ENCODE data around the gene GMDS. TPM values are rescaled to one million over a fixed set of nuclear protein-coding genes. Genes with fewer than 3 reads are reported as not detected.

GMDS gene
- total and polyA plus RNA-seq, 2 experiments from 2014 or later: 6.3 to 17.7 TPM

DNA sequence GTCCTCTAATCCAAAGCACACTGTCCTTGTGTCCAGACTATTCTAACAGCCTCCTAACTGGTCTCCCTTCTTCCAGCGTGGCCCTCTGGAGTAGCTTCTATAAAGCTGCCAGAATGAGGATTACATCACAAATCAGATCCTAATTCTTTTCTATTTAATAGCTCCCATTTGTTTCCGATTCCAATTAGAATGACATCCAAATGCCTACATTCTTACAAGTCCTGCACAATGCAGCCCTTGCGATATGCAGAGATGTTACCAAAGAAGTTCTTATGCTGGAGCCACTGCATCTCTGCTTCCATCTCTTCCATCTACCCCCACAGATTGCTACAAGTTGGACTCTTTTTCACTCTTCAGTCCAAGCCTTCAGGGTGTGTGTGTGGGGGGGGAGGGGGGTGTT is 40.0 kb downstream of the GMDS start:
- H3K27ac ChIP-seq: no peak overlapping the region
- no peak for DNase-seq (ENCODE audit: low read depth in 1 of 2, low spot score in 1 of 2)
- H3K27me3 ChIP-seq: no peaks in the 10 kb centered on the region
- no peaks in the 10 kb centered on the region for H3K9me3 ChIP-seq (ENCODE audit: low read depth)
- H3K4me1 ChIP-seq (ENCODE audit: low read depth): no peaks in the 10 kb centered on the region
- H3K4me3 ChIP-seq: no peak overlapping the region
- TF ChIP-seq, protein P1, sequence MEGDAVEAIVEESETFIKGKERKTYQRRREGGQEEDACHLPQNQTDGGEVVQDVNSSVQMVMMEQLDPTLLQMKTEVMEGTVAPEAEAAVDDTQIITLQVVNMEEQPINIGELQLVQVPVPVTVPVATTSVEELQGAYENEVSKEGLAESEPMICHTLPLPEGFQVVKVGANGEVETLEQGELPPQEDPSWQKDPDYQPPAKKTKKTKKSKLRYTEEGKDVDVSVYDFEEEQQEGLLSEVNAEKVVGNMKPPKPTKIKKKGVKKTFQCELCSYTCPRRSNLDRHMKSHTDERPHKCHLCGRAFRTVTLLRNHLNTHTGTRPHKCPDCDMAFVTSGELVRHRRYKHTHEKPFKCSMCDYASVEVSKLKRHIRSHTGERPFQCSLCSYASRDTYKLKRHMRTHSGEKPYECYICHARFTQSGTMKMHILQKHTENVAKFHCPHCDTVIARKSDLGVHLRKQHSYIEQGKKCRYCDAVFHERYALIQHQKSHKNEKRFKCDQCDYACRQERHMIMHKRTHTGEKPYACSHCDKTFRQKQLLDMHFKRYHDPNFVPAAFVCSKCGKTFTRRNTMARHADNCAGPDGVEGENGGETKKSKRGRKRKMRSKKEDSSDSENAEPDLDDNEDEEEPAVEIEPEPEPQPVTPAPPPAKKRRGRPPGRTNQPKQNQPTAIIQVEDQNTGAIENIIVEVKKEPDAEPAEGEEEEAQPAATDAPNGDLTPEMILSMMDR (IDR thresholded peaks at IDR 0.05; ENCODE audit: low read depth, low read length): no peak
- no peaks in the 10 kb centered on the region for H3K36me3 ChIP-seq

- H3K27ac ChIP-seq: no peak overlapping the region
- H3K9me3 ChIP-seq (ENCODE audit: low read depth): no peaks in the 10 kb centered on the region
- TF ChIP-seq, protein P1 (IDR thresholded peaks at IDR 0.05; ENCODE audit: low read depth, low read length): no peak
- H3K27me3 ChIP-seq: no peaks in the 10 kb centered on the region
- no peaks in the 10 kb centered on the region for H3K4me1 ChIP-seq (ENCODE audit: low read depth)
- no peak overlapping the region for H3K4me3 ChIP-seq
- no peaks in the 10 kb centered on the region for H3K36me3 ChIP-seq
- DNase-seq (ENCODE audit: low read depth in 1 of 2, low spot score in 1 of 2): no peak
Observed at GRCh38 chr6:2204272-2204671, 41.1 kb downstream of the GMDS start.

DNA sequence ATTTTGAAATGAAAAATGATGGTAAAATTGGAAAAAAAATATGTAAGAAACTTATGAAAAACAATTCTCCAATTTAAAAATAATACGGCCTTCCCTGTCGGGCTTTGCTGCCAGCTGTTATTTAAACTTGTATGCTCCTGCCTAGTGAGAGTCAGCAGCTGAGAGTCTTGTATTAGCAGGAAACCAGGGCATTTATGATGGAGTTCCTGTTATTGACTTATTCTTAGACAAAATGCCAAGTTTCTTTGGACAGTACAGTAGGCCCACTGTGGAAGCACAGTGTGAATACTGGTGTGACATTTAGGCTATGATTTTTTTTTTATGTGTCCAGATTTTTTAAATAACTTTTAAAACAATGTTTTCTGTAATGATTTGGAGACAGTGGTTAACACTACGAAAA is 42.1 kb downstream of the GMDS start:
- DNase-seq (ENCODE audit: low read depth in 1 of 2, low spot score in 1 of 2): no peak
- TF ChIP-seq, protein P1 (IDR thresholded peaks at IDR 0.05; ENCODE audit: low read depth, low read length): no peak

DNA sequence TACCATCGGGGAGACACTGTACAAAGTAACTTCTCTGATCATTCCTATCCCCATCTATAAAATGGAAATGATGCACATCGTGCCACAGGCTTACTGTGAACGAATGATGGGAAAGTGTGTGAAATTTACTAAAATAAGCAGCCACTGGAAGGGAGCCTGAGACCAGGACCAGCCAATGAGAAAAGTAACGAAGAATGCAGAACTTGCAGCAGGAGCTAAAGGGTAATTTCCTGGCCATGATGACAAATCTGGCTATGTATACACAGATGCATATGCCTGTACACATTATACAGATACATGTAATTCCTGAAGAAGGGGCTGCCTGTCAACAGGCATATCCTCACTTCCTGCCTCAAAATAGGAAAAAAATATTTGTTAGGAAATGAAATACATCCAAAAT is 47.4 kb downstream of the GMDS start:
- H3K36me3 ChIP-seq: no peaks in the 10 kb centered on the region
- H3K4me1 ChIP-seq (ENCODE audit: low read depth): no peaks in the 10 kb centered on the region
- no peaks in the 10 kb centered on the region for H3K9me3 ChIP-seq (ENCODE audit: low read depth)
- no peak for DNase-seq (ENCODE audit: low read depth in 1 of 2, low spot score in 1 of 2)
- H3K4me3 ChIP-seq: no peak overlapping the region
- TF ChIP-seq, protein P1 (IDR thresholded peaks at IDR 0.05; ENCODE audit: low read depth, low read length): no peak
- H3K27me3 ChIP-seq: no peaks in the 10 kb centered on the region
- H3K27ac ChIP-seq: no peak overlapping the region

More for the DNA sequence above, 42.1 kb downstream of the GMDS start:
- Histone ChIP-seq H3K27ac (no peak overlapping the region), H3K9me3 (ENCODE audit: low read depth) (no peaks in the 10 kb centered on the region), H3K4me3 (no peak overlapping the region), H3K36me3 (no peaks in the 10 kb centered on the region), H3K27me3 (no peaks in the 10 kb centered on the region), H3K4me1 (ENCODE audit: low read depth) (no peaks in the 10 kb centered on the region)

DNA sequence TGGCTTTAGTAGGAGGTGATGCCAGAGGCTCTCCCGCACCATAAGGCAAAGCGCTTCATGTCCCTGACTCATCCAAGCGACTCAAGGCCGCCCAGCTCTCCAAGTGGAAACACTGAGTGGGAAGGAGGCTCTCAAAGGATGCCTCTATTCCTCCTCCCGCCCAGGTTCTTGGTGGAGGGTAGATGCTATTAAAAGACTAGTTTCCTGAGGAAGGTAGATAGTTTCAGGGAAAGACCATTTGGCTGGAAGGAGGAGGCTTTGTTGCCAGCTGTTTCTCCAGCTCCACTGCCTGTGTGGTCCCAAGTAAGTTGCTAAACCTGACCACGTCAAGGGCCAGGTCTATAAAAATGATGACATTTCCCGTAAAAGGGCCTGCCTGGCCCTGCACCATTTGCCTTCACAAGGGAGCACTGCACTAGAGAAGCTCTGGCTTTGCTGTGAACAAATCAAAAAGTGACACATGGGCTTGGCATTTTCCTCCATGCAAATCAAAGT is 48.2 kb downstream of the GMDS start:
- H3K36me3 ChIP-seq: no peaks in the 10 kb centered on the region
- no peaks in the 10 kb centered on the region for H3K9me3 ChIP-seq (ENCODE audit: low read depth)
- no peaks in the 10 kb centered on the region for H3K27me3 ChIP-seq
- H3K27ac ChIP-seq: no peak overlapping the region
- DNase-seq (ENCODE audit: low read depth in 1 of 2, low spot score in 1 of 2): peak in 1 of 2 donors; percentile 63
- H3K4me3 ChIP-seq: no peak overlapping the region
- TF ChIP-seq, protein P1 (IDR thresholded peaks at IDR 0.05; ENCODE audit: low read depth, low read length): no peak
- no peaks in the 10 kb centered on the region for H3K4me1 ChIP-seq (ENCODE audit: low read depth)
